GM19043 (cell line): ENCODE measurements around the gene MLX.

Source experiments
- ATAC-seq: cut with Tn5 transposase; IDR thresholded peaks from one replicate; pipeline ENCODE4 v1.9.1; 2021; ENCODE audit warnings: low read depth; ENCODE audit not compliant: unreplicated experiment

Gene MLX

GRCh38 chr17:42566883-42567573 is at the start of gene MLX:
Gene MLX, plus strand, starts transcription at chr17:42567100. Its CDS starts 25 bp downstream, at chr17:42567125.
- ATAC-seq: peak; percentile 54

GRCh38 chr17:42517516-42517915 is 49.4 kb upstream of the MLX start:
- ATAC-seq: no peak

DNA sequence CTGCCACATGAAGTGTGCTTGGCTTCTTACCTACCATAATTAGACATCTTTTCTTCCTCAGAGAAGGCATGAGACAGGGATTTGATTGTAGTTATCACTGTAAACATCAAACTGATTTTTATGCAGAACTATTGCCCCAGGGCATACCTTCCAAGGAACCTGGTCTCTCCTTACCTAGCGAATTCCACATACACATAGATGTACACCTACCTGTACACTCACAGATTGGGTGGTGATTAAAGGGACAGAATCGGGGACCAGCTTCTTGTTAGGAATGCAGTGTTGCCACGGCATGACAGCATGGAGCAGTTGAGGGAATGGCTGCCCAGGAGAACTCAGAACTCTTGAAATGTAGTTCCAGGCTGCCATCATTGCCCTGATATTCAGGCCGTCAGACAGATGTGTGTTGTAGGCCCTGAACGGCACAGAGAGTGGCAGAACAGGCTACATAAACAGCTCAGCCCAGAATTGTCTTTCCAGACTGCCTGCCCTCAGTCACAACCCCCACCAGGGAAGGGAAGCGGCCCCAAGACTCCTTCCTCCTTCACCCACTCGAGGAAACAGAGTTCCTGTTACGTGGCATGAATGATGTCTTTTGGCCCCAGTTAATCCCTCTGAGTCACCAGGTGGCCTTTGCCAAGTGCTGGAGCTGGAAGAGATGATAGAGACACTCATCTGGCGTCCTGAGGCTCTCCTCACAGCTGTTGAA is 48.7 kb upstream of the MLX start:
- ATAC-seq: no peak

GRCh38 chr17:42518755-42519545 is 48.0 kb upstream of the MLX start:
- ATAC-seq: no peak

GRCh38 chr17:42519546-42520491 is 47.1 kb upstream of the MLX start:
- no peak for ATAC-seq

GRCh38 chr17:42520540-42520951 is 46.4 kb upstream of the MLX start:
- ATAC-seq: no peak

DNA sequence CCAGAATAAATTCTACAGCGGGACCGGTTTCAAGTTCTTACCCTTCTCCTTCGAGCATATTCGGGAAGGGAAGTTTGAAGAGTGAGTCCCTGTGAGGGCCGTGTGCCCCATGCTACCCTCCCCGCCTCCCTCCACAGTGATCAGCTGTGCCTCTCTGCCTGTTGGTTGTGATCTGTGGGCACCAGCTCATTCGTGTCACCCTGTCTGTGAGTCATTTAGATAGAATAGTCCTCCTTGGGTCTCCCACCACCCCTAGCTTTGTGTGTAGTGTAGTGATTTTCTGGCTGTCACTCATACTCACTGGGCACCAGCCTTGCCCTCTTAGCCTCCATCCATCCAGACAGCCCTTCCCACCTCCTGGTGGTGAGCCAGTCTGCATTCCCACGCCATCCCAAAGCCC is 45.9 kb upstream of the MLX start:
- ATAC-seq: no peak

DNA sequence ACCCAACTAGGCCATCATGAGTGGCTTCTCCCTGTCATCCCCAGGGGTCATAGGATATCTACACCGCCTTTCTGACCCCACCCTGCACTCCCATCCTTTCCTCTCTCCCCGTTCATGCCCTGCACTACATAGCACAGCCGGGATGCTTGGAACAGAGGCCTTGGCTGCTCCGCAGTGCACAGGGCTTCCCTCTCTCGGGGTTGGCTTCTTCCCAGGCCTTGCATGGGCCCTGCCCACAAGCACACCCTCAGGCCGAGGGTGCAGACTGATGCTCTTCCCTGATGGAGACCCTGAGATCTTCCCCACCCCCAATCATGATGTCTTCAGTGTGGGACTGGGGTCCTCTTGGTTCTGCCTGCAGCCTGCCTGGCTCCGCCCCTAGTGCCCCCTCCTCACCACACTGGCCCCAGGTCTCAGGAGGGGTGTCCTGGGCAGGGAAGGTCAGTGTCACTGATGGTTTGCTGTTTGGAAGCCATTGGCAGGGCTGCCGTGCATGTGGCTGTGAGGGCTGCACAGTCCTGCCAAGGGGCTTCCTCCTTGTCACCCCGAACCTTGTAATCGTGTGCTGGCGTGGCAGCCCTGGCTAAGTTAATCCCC is 45.1 kb upstream of the MLX start:
- ATAC-seq: no peak

DNA sequence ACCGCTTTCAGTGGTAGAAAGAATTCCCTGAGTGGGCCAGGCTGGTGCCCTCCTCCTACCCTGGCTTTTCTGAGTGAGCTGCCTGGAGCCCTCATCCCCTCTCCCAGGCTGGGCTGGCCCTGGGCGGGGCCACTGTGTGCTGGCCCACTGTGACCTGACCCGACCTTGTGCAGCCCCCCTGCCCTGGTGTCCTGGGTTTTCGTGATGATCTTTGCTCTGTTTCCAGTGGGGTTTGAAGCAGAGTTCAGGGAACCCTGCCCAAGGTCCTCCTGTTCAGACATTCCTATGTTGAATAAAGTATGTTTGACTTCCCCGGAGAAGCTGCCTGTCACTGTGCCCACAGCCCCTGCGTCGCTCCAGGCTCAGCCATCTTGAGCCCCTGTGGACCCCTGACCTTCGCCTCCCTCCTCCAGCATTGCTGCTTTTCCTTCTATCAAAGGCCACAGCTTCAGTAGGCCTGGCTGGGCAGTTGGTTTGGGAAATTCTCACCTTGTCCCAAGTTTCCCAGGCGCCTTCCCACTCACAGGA is 44.6 kb upstream of the MLX start:
- no peak for ATAC-seq

GRCh38 chr17:42522798-42523278 is 44.1 kb upstream of the MLX start:
- no peak for ATAC-seq

DNA sequence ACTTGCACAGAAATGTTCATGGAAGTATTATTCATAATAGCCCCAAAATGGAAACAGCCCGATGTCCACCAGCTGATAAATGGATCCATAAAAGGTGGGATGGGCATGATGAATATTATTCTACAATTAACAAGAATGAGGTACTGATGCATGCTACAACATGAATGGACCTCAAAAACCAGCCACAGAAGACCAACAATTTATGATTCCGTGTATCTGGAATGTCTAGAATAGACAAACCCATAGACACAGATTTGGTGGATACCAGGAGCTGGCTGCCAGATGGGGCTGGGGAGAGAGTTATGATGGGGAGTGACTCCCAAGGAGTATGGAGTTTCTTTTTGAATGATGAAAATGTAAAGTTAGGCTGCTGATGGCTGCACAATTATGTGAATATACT is 41.7 kb upstream of the MLX start:
- ATAC-seq: no peak

GRCh38 chr17:42526031-42526444 is 40.9 kb upstream of the MLX start:
- ATAC-seq: no peak

DNA sequence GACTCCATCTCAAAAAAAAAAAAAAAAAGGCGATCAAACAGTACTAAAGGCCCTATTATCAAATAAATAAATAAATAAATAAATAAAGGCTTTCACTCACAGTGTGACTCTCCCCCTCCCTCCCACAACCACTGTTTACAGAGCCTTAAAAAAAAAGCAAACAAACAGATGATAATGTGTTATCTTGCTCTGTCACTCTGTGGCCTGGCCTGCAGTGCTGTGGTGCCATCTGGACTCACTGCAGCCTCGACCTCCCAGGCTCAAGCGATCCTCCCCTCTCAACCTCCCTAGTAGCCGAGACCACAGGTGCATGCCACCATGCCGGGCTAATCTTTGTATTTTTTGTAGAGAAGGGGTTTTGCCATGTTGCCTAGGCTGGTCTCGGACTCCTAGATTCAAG is 39.0 kb upstream of the MLX start:
- no peak for ATAC-seq

DNA sequence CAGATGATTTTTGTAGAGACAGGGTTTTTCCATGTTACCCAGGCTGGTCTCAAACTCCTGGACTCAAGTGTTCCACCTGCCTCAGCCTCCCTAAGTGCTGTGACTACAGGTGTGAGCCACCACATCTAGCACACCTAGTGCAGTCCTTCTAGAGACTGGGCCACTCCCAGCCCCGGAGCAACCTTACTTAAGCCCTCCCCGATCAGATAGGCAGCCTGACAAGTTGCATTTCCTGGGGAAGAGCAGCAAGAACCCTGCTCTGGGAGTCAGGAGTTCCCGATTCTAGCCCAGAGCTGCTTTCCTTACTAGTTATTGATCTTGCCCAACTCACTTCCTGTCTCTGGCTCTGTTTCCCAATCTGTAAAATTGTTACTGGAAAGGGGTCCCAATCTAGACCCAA is 37.8 kb upstream of the MLX start:
- ATAC-seq: no peak

DNA sequence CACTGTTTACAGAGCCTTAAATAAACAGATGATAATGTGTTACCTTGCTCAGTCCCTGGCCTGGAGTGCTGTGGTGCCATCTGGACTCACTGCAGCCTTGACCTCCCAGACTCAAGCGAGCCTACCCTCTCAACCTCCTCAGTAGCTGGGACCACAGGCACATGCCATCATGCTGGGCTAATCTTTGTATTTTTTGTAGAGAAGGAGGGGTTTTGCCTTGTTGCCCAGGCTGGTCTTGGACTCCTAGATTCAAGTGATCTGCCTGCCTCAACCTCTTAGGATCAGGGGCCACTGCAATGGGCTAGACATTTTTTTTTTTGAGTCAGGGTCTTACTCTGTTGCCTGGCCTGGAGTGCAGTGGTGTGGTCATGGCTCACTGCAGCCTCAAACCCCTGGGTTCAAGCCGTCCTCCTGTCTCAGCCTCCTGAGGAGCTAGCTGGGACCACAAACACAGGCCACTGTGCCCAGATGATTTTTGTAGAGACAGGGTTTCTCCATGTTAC is 35.9 kb upstream of the MLX start:
- ATAC-seq: no peak

- ATAC-seq: no peak
These were observed 35.2 kb upstream of the MLX start for GRCh38 chr17:42531455-42532354.

DNA sequence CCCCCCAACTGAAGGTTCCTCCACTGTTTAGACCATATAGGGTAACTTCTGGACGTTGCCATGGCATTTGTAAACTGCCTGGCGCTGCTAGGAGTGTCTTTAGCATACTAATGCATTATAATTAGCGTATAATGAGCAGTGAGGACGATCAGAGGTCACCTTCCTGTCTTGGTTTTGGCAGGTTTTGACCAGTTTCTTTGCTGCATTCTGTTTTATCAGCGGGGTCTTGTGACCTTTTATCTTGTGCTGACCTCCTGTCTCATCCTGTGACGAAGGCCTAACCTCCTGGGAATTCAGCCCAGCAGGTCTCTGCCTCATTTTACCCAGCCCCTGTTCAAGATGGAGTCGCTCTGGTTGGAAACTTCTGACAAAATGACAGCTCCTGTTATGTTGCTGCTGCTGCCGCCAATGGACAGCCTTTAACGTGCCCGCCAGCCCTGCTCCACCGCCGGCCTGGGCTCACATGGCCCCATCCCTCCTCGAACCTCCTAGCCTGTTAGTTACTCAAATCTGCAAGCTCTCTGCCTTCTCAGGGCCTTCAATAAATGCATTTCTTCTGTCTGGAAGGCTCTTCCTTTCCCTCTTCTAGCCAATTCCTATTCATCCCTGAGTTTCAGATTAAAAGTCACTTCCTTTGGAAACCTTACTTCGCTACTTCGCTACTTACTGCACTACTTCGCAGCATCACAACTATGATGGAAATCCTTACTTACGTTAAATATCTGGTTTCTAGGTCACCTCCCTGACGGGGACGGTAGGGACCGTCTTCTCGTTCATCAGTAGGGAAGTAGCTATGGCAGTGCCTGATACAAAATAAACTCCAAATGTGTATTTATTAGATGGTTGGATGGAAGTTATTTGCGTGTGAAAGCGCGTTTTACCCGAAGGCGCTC is 31.5 kb upstream of the MLX start:
- ATAC-seq: no peak

DNA sequence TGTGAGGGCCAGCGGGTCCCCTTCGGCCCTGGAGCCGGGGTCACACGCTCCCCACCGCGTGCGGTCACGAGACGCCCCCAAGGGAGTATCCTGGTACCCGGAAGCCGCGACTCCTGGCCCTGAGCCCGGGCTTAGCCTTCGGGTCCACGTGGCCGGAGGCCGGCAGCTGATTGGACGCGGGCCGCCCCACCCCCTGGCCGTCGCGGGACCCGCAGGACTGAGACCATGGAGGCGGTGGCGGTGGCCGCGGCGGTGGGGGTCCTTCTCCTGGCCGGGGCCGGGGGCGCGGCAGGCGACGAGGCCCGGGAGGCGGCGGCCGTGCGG is 30.9 kb upstream of the MLX start, which contains the start of gene NAGLU:
Gene NAGLU, plus strand, starts transcription at position 194 of the 324 bp plus-strand sequence. Its CDS starts 32 bp downstream, at position 226.
- ATAC-seq: peak; percentile 76
